ENCODE data around the gene TEDC2.

- no peak for TF ChIP-seq EZH2 (IDR thresholded peaks at IDR 0.05; ENCODE audit: low read length, unreplicated experiment)
- TF ChIP-seq, protein P1, sequence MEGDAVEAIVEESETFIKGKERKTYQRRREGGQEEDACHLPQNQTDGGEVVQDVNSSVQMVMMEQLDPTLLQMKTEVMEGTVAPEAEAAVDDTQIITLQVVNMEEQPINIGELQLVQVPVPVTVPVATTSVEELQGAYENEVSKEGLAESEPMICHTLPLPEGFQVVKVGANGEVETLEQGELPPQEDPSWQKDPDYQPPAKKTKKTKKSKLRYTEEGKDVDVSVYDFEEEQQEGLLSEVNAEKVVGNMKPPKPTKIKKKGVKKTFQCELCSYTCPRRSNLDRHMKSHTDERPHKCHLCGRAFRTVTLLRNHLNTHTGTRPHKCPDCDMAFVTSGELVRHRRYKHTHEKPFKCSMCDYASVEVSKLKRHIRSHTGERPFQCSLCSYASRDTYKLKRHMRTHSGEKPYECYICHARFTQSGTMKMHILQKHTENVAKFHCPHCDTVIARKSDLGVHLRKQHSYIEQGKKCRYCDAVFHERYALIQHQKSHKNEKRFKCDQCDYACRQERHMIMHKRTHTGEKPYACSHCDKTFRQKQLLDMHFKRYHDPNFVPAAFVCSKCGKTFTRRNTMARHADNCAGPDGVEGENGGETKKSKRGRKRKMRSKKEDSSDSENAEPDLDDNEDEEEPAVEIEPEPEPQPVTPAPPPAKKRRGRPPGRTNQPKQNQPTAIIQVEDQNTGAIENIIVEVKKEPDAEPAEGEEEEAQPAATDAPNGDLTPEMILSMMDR (conservative IDR thresholded peaks at IDR 0.05; ENCODE audit: low read depth, low read length): no peak
- no peak for TF ChIP-seq EZH2phosphoT487 (IDR thresholded peaks at IDR 0.05; ENCODE audit: borderline replicate concordance, low read length)
Measured at GRCh38 chr16:2499890-2500429, 40.1 kb downstream of the TEDC2 start.

All from PC-3 (cell line).